GM12872 (cell line): ENCODE data around the gene NAMPT.

Experiments used
- TF ChIP-seq, protein P1 (sequence below): IDR thresholded peaks from 3 replicates; pipeline ENCODE4 v1.5.1; 2011; ENCODE audit warnings: low read depth, mild to moderate bottlenecking, low read length, moderate library complexity; ENCODE audit not compliant: insufficient read depth

The NAMPT gene

DNA sequence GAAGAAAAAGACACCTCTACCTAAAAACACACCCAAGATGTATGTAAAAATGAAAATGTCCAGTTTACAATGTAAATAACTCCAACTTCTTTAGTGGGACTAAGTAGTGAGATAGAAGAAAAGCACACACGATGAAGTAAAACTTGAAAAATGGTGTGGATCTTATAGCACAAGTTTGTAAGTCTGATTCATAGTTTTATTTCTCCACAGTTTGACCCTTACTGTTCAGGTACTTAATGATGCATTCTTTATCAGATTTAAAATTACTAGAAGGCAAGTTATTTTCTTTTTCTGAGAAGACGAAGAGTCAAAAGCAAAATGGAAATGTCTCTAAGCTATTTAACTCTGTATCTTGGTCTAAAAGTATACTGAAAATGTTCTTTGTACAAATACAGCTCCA, 6.1 kb downstream of the NAMPT start:
- TF ChIP-seq, protein P1, sequence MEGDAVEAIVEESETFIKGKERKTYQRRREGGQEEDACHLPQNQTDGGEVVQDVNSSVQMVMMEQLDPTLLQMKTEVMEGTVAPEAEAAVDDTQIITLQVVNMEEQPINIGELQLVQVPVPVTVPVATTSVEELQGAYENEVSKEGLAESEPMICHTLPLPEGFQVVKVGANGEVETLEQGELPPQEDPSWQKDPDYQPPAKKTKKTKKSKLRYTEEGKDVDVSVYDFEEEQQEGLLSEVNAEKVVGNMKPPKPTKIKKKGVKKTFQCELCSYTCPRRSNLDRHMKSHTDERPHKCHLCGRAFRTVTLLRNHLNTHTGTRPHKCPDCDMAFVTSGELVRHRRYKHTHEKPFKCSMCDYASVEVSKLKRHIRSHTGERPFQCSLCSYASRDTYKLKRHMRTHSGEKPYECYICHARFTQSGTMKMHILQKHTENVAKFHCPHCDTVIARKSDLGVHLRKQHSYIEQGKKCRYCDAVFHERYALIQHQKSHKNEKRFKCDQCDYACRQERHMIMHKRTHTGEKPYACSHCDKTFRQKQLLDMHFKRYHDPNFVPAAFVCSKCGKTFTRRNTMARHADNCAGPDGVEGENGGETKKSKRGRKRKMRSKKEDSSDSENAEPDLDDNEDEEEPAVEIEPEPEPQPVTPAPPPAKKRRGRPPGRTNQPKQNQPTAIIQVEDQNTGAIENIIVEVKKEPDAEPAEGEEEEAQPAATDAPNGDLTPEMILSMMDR: no peak

DNA sequence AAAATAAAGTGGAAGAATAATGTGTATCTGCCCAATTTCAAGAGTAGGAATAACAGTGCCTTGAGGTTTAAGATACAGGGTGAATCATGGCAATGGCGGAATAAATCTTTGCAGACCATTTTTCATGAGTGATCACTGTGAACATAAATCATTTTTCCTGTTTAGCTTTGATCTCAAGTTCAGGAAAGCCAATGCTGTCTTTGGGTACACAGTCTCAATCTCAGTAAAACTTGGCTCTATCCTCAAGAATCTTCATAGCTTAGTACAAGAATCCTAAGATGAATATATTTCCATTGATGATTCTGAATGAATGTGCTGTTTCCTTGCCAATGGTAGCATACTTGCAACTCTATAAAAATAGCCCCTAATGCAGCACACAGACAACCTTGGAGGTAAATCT, 6.8 kb downstream of the NAMPT start:
- TF ChIP-seq, protein P1: no peak

DNA sequence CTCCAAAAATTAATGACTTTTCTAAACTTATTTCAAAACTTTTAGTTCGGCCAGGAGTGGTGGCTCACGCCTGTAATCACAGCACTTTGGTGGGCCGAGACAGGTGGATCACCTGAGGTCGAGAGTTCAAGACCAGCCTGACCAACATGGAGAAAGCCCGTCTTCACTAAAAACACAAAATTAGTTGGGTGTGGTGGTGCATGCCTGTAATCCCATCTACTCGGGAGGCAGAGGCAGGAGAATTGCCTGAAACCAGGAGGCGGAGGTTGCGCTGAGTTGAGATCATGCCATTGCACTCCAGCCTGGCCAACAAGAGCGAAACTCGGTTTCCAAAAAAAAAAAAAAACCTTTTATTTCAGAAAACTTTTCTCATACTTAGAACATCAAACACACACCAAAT, 8.3 kb downstream of the NAMPT start:
- TF ChIP-seq, protein P1: no peak

DNA sequence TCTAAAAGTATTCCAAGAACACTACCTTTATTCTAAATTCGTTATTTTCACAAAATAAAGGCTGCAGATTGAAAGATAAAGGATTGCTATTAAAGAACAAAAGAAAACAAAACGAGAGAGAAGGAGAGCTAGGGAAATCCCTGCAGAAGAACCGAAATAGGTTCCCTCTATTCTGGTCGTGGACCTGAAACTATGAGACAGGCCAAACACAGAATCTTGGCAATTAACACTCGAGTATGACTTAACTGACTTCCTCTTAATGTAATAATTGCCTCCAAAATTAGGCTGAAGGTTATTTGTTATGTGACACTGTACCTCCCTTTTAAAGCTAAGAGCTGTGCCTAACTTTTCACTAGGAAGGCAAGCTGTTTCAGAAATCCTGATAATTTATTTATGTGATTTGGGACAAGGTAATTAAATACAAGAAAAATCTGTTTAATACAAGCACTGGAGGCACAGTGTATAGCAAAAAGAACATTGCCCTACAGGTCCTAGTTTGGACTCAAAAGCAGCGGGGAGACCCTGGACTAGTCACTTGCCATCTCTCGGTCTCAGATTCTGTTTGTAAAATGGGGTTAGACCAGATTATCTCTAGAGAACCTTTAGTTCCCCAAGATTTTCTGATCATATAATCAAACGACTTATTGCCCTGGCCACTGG, 11.6 kb downstream of the NAMPT start:
- TF ChIP-seq, protein P1: no peak

DNA sequence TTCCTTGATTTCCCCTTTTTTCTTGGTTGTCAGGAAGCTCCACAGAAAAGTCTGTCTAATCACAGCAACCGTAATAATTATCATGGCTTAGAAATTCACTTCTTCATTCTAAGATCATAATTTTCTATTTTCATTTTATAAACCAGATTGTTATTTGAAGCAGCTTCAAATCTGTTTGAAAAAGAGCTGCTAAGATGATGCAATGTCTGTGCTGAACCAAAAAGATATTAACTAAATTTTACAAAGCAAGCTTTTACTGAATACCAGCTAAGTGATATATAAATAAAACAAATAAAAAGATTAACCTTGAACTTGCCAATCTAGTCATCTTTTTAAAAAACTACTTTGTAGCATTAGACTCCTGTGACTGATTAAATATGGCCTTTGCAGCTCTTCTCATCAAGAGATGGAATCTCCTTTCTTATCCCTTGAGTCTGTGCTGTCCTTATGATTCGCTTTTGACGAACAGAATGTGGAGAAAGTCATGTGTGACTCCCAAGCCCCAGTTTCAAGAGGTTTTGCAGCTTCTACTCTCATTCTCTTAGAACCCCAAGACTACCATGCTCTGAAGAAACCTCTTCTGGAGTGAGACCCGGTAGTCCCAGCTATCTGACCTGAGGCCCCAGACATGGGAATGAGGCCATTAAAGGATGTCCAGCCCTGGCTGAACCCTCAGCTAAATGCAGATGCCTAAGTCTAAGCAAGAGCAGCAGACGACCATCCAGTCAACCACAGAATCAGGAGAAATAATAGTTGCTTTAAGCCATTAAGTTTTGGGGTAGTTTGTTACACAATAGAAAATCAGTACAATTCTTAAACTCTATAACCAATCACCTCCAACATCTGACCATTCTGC, 14.4 kb downstream of the NAMPT start:
- TF ChIP-seq, protein P1: no peak

DNA sequence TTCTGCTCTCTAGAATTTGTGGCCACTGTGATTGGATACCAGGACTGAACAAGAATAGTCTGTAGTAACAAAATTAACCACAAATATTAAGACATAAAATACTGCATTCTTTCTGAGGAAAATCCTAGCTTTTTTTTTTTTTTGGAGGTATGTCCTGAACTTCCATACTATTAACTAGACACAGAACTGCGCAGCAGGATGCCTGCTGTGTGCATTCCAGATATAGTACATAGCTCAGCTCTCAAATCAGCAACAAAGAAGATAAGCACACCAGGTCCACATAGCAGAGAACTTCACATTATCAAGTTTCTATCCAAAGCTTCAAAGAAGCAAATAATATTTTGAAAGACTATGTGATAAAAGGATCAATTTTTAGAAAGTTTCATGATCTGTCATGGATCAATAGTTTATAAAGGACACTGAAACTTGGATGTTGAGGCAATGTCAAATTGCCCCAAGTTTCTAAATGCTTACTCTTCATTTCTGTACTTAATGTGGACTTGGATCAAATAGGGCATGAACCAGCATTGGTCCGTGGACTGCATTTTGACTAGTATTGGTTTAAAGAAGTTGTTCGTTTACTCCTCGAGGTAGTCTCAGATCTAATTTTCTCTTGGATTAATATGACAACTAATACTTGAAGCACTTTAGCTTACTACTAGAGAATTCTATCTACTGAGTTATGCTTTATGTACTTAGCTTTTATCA, 15.4 kb downstream of the NAMPT start:
- TF ChIP-seq, protein P1: no peak

DNA sequence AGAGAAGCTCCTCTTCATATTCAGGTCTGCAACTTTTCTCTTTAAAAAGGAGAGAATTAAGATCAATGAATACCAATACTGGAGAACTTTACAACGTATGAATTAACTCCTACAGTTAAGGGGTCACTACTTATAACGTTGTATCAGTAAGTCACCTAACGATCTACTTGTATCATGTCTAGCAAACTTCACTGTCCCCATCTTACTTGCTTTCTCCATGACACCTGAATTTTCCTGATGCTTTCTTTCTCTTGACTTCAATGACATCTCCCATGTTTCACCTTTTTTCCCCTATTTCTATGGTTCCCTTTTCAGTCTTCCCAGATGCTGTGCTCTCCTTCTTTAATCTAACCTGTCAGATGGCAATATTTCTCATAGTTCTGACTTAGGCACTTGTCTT, 19.6 kb downstream of the NAMPT start:
- TF ChIP-seq, protein P1: no peak
